OCI-LY1 (cell line): ENCODE data around the gene EDDM13.

ENCODE experiments used
- CTCF ChIP-seq: fragments of 200-600 bp; sonication (generic), shearing (Covaris generic); IDR thresholded peaks from 2 replicates; pipeline ENCODE4 v1.5.1; 2017; ENCODE audit warnings: mild to moderate bottlenecking, antibody characterized with exemption, low read length, moderate library complexity, mixed read lengths
- EZH2 ChIP-seq: fragments of 200-600 bp; sonication (generic), shearing (Covaris generic); IDR thresholded peaks from 2 replicates; pipeline ENCODE4 v1.8.0; 2017; ENCODE audit warnings: borderline replicate concordance, mixed run types, mild to moderate bottlenecking, antibody characterized with exemption, low read length, moderate library complexity, mixed read lengths

- TF ChIP-seq CTCF (no peak), EZH2 (no peak)
These were observed 27.1 kb downstream of the EDDM13 start for GRCh38 chr19:56299688-56300087.
